Bladder microvascular endothelial cell (primary cell): ENCODE results near the gene TPCN2. TPM values are rescaled to one million over a fixed set of nuclear protein-coding genes. Genes with fewer than 3 reads are reported as not detected.

Experiments used
- total RNA-seq: library from RNA; depleted of rRNA; stranded (reverse); fragments of >200 nt; gene quantifications from 2 replicates; pipeline ENCODE4 v1.2.3, GENCODE V29; 2014

Gene TPCN2
- total RNA-seq = 6.2 and 13.8 TPM in 2 replicates

GRCh38 chr11:69048694-69049489 is at the start of gene TPCN2:
Gene TPCN2 (plus strand): TSS chr11:69048932. CDS start chr11:69048998, 66 bp downstream.

DNA sequence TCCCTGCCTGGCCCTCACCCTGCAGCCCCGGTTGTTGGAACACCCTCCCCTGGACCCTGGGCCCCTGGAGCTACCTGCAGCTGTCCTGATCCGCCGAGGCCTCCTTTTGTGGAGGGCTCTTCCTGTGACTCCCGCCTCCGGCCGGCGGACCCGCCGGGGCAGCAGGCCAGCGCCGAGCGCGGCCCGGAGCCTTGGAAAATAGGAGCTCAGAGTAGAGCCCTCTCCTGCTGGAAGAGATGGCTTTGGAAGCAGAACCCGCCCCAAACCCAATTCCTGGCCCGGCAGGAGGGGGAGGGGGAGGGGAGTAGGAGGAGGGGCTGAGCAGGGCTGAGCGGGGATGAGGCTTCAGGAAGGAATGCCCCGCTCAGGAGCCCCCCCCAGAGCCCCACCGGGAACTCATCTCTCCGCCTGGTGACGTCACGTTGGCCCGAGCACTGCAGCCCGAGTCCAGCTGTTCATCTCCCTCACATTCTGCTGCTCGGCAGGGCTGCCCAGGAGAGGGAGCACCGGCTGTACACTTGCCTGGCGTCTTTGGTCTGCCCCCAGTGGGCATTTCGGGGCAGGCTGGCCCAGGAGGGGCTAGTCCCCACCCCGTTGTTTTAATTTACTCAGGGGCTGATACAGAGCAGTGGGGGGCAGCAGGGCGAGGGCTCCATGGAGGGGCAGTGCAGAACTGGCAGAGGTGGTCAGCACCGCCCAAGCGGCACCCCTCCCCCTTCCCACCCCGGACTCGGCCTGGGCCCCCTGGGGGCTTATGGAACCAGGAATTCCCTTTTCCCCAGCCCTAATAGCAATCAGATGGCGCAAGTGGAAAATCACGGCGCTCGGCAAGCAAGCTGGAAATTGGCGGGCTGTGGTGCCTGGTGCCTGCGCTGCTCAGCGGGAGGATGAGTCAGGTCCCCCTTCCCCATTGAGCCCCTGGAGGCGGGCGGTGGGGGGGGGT is 35.5 kb upstream of the TPCN2 start, which contains the start of gene MRGPRF:
MRGPRF (minus strand) TSS at position 238 of the 943 bp plus-strand sequence. CDS start 3,345 bp downstream, outside the sequence.

DNA sequence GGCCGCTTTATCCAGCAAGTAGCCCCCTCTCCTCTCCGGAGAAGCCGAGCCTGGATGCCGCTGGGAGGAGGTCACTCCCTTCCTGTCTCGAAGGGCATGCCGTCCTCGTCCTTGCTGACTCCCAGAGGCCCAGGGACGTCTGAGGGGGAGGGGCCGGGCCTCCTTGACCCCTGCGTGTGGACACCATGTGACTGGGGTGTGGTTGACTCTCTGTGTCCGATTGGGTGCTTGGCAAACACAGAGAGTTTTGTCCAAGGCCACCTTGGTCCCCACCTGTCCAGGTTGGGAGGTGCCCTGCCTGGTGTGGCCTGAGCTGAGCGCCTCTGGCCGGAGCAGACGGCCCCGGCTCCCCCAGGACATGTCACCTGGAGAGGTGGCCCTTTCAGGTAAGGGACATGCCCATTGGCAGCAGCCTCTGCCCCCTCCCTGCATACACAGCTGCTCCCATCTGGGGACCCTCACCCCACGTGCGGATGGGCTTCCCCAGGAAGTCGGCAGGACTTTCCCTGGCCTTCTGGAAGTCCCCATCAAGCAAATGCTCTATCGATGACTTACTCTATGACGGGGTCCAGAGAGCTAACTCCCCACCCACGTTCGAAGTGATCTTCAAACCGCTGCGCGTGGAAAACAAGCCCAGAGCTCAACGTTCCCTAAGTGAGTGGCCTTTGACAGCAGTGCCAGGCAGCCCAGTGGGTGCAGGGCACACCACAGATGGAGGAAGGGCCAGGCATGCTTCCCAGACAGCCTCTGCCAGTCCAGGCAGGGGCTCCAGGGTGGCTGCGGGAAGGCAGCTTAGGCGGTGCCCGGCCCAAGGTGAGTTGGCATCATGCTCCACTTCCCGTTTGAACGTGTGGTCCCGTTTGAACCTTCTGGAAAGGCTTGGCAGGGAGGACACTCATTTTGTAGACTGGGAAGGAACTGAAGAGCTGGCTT is 106.8 kb downstream of the TPCN2 start, which contains the start of gene SMIM38:
SMIM38 (plus strand) TSS at position 634 of the 933 bp plus-strand sequence. CDS start 1,912 bp downstream, outside the sequence.

Other genes starting within 250 kb of the TPCN2 start
- gene CPT1A, start 207.0 kb upstream of the TPCN2 start, total RNA-seq = 94.2 and 214 TPM in 2 replicates
- 58.9 and 69.9 TPM in 2 replicates for gene MRPL21, start 145.1 kb upstream of the TPCN2 start, total RNA-seq
- gene IGHMBP2, start 145.0 kb upstream of the TPCN2 start, total RNA-seq = 7.3 and 13.5 TPM in 2 replicates
- gene MRGPRD, start 67.9 kb upstream of the TPCN2 start, total RNA-seq = not detected in 2 replicates
- gene MRGPRF, start 35.7 kb upstream of the TPCN2 start, total RNA-seq = under 0.01 and 0.06 TPM in 2 replicates
- gene SMIM38, start 107.0 kb downstream of the TPCN2 start, total RNA-seq = 0.38 TPM in 1 of 2 replicates, not detected in the other
- 0.49 and 0.50 TPM in 2 replicates for gene MYEOV, start 245.2 kb downstream of the TPCN2 start, total RNA-seq